Purkinje cell (primary cell): ENCODE results near the gene PRR16. TPM values are rescaled to one million over a fixed set of nuclear protein-coding genes. Genes with fewer than 3 reads are reported as not detected.

Experiments
- polyA plus RNA-seq: library from polyadenylated mRNA; unstranded; fragments of >200 nt; fragmentation: Nextera tagmentation; gene quantifications from 2 replicates; pipeline ENCODE4 v1.2.1, GENCODE V29; 2014

Gene PRR16
- 0.25 TPM in 1 of 2 replicates, not detected in the other for polyA plus RNA-seq

GRCh38 chr5:120463991-120464626 lies at the start of gene PRR16:
TSS of gene PRR16 (plus strand) at chr5:120464300.

